ENCODE results near the gene DHPS.
"Not testable (repeated sequence)": the region's sequence is repeated elsewhere in the genome, so short reads cannot be mapped to it uniquely, and the experiment has no call there.

GRCh38 chr19:12697425-12697824 lies 15.7 kb upstream of the DHPS start:
- TF ChIP-seq CREB1 (IDR thresholded peaks at IDR 0.05); CREB1 (CRISPR knock-in tag; IDR thresholded peaks at IDR 0.05); ZNF292 (CRISPR knock-in tag; IDR thresholded peaks at IDR 0.05; ENCODE audit: borderline replicate concordance, low read depth); ZNF225 (CRISPR knock-in tag; IDR thresholded peaks at IDR 0.05); TAF1 (CRISPR knock-in tag; IDR thresholded peaks at IDR 0.05); BORCS8-MEF2B (CRISPR knock-in tag; IDR thresholded peaks at IDR 0.05); SP1 (IDR thresholded peaks at IDR 0.05); SP1 (CRISPR knock-in tag; IDR thresholded peaks at IDR 0.05); CTCF (CRISPR knock-in tag; IDR thresholded peaks at IDR 0.05); ZSCAN5A (CRISPR knock-in tag; IDR thresholded peaks at IDR 0.05; ENCODE audit: borderline replicate concordance): not testable (repeated sequence)
